Fibroblast of peridontal ligament (primary cell): ENCODE results near the gene ZFR.

Experiments
- DNase-seq: peaks from one replicate; pipeline ENCODE4 v3.0.0-alpha.2; 2010; ENCODE audit errors: extremely low read depth

Gene ZFR

GRCh38 chr5:32363030-32363429 is 81.5 kb downstream of the ZFR start:
- DNase-seq = no peak

GRCh38 chr5:32362527-32362926 is 82.0 kb downstream of the ZFR start:
- DNase-seq = no peak

- DNase-seq = no peak
These were observed 83.6 kb downstream of the ZFR start for GRCh38 chr5:32360906-32361305.

GRCh38 chr5:32358611-32359010 is 85.9 kb downstream of the ZFR start:
- no peak for DNase-seq

GRCh38 chr5:32357658-32358057 is 86.9 kb downstream of the ZFR start:
- no peak for DNase-seq

- DNase-seq = no peak
These were observed 88.9 kb downstream of the ZFR start for GRCh38 chr5:32355686-32356085.

GRCh38 chr5:32353420-32353819 is 91.1 kb downstream of the ZFR start:
- no peak for DNase-seq

- no peak for DNase-seq
These were observed 91.9 kb downstream of the ZFR start for GRCh38 chr5:32352685-32353084.

- DNase-seq = no peak
These were observed 97.7 kb downstream of the ZFR start for GRCh38 chr5:32346869-32347268.

- DNase-seq = no peak
These were observed 101.4 kb downstream of the ZFR start for GRCh38 chr5:32343058-32343672.

GRCh38 chr5:32342656-32343055 is 101.9 kb downstream of the ZFR start:
- peak; percentile 14 for DNase-seq

- DNase-seq = no peak
These were observed 104.7 kb downstream of the ZFR start for GRCh38 chr5:32339878-32340277.

- DNase-seq = no peak
These were observed 105.3 kb downstream of the ZFR start for GRCh38 chr5:32339198-32339597.

- DNase-seq = no peak
These were observed 111.6 kb downstream of the ZFR start for GRCh38 chr5:32332966-32333365.

GRCh38 chr5:32332361-32332760 is 112.2 kb downstream of the ZFR start:
- no peak for DNase-seq

- DNase-seq = no peak
These were observed 112.6 kb downstream of the ZFR start for GRCh38 chr5:32331935-32332274.

- no peak for DNase-seq
These were observed 113.2 kb downstream of the ZFR start for GRCh38 chr5:32331217-32331934.

GRCh38 chr5:32330126-32330971 is 114.2 kb downstream of the ZFR start:
- DNase-seq = no peak

GRCh38 chr5:32329395-32329834 is 115.1 kb downstream of the ZFR start:
- peak; percentile 67 for DNase-seq

- no peak for DNase-seq
These were observed 118.2 kb downstream of the ZFR start for GRCh38 chr5:32326216-32326772.

- no peak for DNase-seq
These were observed 118.9 kb downstream of the ZFR start for GRCh38 chr5:32325616-32326015.

GRCh38 chr5:32325062-32325461 is 119.5 kb downstream of the ZFR start:
- DNase-seq = peak; percentile 38
